ENCODE data around the gene JMJD4.

GRCh38 chr1:227725046-227725445 lies 10.1 kb downstream of the JMJD4 start:
- TF ChIP-seq CTCF (IDR thresholded peaks at IDR 0.05 in 4 of 5, conservative IDR thresholded peaks at IDR 0.05 in 1 of 5): no peak
- no peak for TF ChIP-seq POLR2A (IDR thresholded peaks at IDR 0.05)

All from gastrocnemius medialis (tissue), 4 donors.